NB4 (cell line): ENCODE measurements around the gene TTPAL.

Source experiments
- DNase-seq: peaks from one replicate; pipeline ENCODE4 v3.0.0; 2010; ENCODE audit warnings: low read depth
- H3K4me3 ChIP-seq: one replicate; pipeline ENCODE4 v1.5.1; 2011; ENCODE audit warnings: mild to moderate bottlenecking, low read depth, low read length, moderate library complexity
- MYC ChIP-seq: IDR thresholded peaks from 2 replicates; pipeline ENCODE4 v1.6.1; 2011; ENCODE audit warnings: low read depth, low read length
- POLR2A ChIP-seq: IDR thresholded peaks from 2 replicates; pipeline ENCODE4 v1.6.1; 2011; ENCODE audit warnings: mild to moderate bottlenecking; ENCODE audit not compliant: insufficient read length; ENCODE audit errors: extremely low read depth
- TF ChIP-seq, protein P1 (sequence below): IDR thresholded peaks from 2 replicates; pipeline ENCODE4 v1.6.1; 2011; ENCODE audit warnings: low read depth, low read length
- TF ChIP-seq, protein P2 (sequence below): IDR thresholded peaks from one replicate; pipeline ENCODE4 v1.5.1; 2012; ENCODE audit warnings: low read depth, low read length

Gene TTPAL

DNA sequence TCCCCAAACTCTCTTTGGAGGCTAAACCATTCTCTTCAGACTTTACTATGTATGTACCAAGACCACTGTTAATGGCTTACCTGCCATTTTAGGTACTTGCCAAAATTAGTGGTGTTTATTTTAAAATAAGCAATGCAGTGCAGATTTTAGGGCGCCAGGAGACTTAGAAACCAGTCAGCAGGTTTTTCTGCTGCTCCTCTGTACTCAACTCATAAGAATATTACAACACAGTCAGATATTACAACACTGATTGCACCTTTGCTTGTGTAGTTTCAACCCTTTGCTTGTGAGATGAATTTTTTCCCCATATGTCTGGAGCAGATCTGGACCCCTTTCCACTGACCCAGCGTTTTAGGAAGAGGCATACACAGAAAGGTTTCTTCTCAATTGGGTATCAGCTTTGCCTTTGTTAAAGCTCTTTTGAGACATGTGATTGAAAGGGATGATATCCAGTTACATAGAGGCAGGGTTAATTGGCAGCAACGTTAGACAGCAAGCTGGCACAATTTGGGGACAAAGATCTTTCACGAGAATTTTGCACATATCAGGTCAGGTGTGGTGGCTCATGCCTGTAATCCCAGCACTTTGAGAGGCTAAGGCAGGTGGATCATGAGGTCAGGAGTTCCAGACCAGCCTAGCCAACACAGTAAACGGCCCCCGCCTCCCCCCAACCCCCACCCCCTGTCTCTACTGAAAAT, 6.2 kb downstream of the TTPAL start:
- DNase-seq = no peak

DNA sequence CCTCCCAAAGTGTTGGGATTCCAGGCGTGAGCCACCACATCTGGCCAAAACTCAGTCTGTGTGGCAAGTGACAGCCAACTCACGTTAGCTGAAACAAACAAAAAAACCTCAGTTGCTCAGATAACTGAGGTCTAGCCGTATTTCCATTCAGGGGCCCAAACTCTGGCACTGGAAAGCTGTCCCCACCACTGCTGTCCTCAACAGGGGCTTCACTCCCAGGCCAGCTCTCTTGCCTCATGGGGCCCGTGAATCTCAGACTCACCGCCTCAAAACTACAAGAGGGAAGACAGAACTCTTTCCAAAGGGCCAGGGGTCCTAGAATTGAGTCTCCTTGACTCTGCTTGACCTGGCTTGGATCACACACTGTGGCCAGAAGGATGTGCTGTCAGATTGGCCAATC, 7.4 kb downstream of the TTPAL start:
- no peak for DNase-seq
- H3K4me3 ChIP-seq = no peak overlapping the region
- TF ChIP-seq, protein P1, sequence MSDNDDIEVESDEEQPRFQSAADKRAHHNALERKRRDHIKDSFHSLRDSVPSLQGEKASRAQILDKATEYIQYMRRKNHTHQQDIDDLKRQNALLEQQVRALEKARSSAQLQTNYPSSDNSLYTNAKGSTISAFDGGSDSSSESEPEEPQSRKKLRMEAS = no peak
- no peak for TF ChIP-seq MYC
- TF ChIP-seq, protein P2, sequence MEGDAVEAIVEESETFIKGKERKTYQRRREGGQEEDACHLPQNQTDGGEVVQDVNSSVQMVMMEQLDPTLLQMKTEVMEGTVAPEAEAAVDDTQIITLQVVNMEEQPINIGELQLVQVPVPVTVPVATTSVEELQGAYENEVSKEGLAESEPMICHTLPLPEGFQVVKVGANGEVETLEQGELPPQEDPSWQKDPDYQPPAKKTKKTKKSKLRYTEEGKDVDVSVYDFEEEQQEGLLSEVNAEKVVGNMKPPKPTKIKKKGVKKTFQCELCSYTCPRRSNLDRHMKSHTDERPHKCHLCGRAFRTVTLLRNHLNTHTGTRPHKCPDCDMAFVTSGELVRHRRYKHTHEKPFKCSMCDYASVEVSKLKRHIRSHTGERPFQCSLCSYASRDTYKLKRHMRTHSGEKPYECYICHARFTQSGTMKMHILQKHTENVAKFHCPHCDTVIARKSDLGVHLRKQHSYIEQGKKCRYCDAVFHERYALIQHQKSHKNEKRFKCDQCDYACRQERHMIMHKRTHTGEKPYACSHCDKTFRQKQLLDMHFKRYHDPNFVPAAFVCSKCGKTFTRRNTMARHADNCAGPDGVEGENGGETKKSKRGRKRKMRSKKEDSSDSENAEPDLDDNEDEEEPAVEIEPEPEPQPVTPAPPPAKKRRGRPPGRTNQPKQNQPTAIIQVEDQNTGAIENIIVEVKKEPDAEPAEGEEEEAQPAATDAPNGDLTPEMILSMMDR = no peak
- TF ChIP-seq POLR2A = no peak

More for the DNA sequence above, 6.2 kb downstream of the TTPAL start:
- no peak overlapping the region for H3K4me3 ChIP-seq
- no peak for TF ChIP-seq MYC
- TF ChIP-seq POLR2A = no peak
- TF ChIP-seq, protein P2 = no peak
- TF ChIP-seq, protein P1 = no peak

DNA sequence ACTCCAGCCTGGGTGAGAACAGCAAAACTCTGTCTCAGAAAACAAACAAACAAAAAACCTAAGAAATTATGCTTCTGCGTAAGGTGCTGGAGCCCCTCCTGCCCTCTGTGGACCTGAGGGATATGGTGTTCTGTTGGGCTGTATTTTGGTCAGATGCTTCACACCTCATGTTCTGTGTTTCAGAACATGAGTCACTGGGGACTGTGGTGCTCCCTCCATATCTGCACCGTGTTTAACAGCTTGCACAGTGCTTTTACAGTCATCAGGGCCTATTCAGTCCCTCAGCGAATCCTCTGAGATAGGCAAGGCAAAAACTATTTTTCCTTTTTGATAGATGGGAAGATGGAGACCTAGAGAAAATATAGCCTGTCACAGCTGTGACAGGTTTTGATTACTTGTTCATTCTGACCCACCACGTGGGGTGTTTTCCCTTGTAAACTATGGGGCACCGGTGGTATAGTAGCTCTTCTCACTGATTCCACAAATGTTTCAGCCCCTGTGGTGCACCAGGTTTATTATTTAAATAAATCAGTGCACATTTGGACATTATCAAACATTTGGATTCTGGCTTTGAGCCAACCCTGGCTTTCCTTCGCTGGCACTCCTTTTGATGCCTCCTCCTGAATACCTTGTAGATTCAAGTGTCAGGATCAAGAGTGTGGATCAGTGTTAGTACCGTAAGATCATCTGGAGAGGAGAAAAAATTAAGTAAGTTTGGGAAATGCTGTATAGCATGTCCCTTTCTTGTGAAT, 9.6 kb downstream of the TTPAL start:
- DNase-seq = no peak
- H3K4me3 ChIP-seq = no peak overlapping the region
- TF ChIP-seq, protein P1 = no peak
- TF ChIP-seq, protein P2 = no peak
- no peak for TF ChIP-seq POLR2A
- TF ChIP-seq MYC = no peak

DNA sequence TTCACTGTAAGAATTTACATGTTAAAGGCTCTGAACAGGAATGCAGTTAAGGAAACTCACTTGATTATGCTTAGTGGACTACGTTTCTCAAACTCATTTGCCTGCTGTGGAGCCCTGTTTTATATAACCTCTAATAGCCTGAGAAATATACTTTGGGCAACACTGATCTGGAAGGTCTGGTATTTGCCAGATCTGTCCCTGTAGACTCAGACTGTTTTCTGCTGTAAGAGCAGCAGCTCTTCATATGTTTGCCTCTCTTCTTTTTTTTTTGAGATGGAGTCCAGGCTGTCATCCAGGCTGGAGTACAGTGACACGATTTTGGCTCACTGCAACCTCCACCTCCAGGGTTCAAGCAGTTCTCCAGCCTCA, 10.1 kb downstream of the TTPAL start:
- TF ChIP-seq, protein P2 = no peak
- no peak for TF ChIP-seq POLR2A
- TF ChIP-seq, protein P1 = no peak
- TF ChIP-seq MYC = no peak
- DNase-seq = no peak
- no peak overlapping the region for H3K4me3 ChIP-seq

DNA sequence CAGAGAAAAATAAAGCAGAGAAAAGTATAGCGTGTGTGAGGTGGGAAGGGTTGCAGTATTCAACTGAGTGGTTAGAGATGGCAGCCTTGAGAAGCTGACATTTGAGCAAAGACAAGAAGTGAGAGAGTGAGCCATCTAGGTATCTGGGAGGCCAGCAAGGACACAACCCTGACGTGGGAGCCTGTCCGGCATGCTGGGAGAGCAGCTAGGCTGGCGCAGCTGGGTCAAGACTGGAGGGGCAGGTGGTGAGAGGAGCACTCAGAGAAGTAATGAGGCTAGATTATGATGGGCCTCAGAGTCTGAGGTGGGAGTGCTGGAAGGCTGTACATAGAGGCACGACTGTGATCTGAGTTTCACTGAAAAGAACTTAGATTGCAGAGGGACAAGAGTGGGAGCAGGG, 12.9 kb downstream of the TTPAL start:
- no peak for DNase-seq
- TF ChIP-seq, protein P1 = no peak
- TF ChIP-seq POLR2A = no peak
- H3K4me3 ChIP-seq = no peak overlapping the region

DNA sequence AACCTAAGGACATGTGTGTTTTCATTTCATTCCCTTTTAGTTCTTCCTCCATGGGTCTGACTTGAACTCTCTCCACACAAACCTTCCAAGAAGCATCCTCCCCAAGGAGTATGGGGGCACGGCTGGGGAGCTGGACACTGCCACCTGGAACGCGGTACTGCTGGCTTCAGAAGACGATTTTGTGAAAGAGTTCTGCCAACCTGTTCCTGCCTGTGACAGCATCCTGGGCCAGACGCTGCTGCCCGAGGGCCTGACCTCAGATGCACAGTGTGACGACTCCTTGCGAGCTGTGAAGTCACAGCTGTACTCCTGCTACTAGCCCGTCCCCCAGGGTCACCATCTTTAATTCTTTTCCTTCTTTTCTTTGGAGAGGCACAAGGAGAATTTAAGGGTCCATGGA, 13.5 kb downstream of the TTPAL start:
- H3K4me3 ChIP-seq = no peak overlapping the region
- TF ChIP-seq, protein P2 = no peak
- TF ChIP-seq POLR2A = no peak
- TF ChIP-seq, protein P1 = no peak
- TF ChIP-seq MYC = no peak
- no peak for DNase-seq
